HG03457 (cell line): ENCODE data around the gene CAMTA1.

ENCODE experiments used
- ATAC-seq: cut with Tn5 transposase; IDR thresholded peaks from one replicate; pipeline ENCODE4 v1.9.1; 2021; ENCODE audit warnings: moderate number of reproducible peaks; ENCODE audit not compliant: unreplicated experiment

CAMTA1 gene

DNA sequence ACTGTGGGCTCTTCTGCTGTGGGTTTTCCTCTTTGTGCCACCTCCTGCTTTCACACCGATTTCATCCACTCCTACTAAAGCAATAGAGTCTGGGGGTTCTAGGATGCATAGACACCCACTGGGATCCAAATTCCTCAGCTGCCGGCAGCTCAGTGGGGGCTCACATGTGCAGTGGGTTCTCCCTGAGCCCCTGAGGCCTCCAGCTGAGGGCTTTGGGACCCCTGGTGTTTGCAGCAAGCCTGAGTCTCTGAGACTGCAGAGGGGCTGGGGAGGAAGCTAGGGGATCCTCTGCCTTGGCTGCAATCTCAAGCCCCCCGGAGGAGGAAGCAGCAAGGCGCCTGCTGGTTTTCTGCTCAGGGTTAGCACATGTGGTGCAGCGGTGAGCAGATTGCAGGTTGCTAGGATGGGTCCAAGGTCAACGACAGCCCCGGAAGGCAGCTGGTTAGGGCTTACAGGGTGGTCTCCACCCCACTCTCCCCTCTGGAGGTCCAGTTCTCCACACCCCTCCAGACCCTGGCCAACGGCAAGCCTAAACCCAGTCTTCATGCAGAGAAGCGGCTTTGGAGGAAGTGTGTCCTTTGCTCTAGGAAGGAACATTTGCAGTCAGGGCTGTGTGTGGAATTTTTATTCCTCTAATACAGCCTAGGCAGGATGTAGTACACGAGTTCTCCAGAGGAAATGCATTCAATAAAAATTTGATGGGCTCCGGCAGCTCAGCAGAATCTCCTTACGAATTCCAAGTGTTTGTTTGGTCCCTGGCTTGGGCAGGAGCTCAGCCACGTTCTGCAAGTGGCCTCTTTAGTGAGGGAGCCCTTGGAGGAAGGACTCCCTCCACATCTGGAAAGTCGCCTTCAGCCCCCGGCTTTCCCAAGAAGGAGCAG lies 716.7 kb downstream of the CAMTA1 start:
- ATAC-seq: no peak

DNA sequence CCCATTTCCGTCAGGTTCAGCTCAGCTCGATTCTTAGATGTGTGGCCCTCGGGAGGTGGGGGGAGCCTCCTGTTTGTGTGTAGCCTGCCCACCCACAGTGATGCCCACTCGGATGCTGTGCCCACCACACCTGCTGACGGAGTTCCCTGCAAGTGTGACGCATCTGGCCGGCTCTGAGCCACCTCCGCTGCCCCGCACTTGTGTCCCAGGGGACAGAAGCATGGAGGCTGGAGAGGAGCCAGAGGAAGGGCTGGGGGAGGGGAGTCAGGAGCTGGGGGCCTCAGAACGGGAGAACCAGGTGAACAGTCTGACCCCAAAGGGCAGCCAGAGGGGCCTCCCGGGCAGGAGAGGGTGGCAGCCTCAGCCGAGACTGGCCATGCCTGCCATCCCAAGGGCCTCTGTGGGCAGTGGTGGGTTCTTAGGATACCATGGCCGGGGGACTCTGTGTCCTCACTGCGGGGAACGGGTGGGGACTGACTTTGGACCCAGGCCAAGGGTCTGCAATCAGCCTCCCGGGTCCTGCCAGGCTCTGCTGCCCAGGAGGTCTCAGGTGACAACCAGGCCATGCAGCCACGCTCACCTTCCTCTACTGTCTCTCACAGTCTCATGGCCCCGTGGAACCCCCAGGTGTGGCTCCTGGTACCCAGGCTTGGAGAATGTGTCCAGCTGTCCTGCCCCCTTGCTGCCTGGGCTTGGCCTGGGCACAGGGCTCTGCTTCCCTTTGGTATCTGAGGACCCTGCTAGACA lies 718.6 kb downstream of the CAMTA1 start:
- no peak for ATAC-seq

DNA sequence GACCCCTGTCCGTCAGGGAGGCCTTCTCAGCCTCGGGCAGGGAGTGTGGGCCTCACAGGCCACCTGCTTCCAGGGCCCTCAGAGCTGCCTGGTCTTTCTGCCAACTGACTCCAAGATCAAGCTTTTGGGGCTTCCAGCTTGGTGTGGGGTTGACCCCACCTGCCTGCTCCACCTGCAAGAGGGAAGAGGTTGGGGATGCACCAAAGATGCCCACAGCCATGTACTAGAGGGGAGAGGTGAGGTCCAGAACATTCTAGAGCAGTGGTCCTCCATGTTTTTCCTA lies 719.1 kb downstream of the CAMTA1 start:
- no peak for ATAC-seq

DNA sequence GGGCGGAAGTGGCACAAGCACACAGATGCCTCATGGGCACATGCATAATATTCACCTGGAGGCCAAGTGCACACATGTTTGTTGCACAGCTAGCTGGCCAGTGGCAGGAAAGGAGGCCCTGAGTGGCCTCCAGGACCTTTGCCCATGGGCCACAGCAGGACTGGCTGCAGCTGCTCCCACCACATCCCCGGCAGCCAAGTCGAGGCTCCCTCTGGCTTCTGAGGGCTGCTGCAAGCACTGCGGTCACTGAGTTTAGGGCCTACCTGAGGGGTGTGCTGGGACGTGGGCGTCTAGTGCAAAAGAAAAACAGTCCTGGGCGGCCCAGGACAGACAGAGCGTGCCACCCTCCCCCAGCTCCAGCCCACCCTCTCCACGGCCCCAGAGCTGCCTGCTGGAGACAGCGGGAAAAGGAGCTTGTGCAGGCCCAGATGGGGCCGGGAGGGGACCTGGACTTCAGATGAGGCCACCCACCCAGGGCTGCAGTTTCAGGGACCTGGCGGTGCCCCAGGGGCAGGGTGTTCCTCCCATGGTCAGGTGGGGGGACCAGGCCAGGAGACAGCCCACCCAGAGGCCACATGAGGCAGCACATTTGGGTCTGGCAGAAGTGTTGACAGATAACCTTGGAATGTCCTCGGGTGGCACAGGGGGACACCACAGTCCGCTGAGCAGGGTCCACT lies 720.0 kb downstream of the CAMTA1 start:
- ATAC-seq: no peak

DNA sequence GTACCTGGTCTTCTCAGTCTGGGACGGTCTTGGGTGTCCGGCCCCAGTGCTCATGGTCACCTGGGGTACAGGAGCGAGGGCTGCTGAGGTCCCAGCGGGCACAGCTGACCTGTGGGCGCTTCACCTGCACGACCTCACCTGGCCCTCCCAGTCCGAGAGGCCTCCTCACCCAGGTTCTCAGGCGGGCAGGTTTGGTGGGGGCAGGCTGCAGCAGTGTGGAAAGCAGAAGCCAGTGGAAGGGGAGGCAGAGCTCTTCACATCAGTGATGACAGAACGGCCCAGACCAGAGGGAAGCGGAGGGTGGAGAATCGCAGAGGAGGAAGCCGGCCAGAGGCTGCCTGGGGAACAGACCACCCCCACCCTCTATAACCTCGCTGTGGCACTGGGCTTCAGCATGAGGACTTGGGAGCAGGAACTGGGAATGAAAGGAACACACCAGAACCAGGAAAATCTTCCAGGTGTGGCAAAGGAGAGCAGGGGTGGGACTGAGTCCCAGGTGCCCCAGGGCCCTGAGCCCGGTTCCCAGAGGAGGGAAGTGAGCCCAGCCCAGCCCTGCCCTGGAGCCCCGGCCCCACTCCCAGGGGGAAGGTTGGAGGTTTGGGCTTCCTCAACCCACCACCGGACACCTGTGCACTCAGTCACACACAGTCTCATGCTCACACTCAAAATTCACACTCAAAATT lies 720.7 kb downstream of the CAMTA1 start:
- no peak for ATAC-seq

DNA sequence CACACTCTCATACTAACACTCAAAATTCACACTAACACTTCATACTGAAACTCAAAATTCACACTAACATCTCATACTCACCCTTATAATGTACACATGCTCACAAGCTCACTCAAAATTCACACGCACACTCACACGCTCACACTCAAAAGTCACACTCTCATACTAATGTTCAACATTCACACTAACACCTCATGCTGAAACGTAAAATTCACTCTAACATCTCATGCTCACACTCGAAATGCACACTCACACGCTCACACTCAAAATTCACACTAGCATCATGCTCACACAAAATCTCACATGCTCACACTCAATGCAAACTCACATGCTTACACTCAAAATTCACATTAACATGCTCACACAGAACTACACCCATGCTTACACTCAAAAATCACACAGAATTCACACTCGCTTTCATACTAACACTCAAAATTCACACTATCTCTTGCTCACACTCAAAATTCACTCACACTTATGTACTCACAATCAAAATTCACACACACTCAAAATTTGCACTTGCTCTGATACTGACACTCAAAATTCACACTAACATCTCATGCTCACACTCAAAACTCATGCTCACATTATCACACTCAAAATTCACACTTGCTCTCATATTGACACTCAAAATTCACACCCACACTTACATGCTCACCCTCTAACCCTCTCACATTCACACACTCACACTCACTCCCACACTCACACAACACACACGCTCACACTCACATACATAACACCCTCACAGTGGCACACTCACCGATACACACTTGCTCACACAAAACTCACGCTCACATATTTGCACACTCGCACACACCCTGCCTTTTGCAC lies 721.4 kb downstream of the CAMTA1 start:
- ATAC-seq: no peak

DNA sequence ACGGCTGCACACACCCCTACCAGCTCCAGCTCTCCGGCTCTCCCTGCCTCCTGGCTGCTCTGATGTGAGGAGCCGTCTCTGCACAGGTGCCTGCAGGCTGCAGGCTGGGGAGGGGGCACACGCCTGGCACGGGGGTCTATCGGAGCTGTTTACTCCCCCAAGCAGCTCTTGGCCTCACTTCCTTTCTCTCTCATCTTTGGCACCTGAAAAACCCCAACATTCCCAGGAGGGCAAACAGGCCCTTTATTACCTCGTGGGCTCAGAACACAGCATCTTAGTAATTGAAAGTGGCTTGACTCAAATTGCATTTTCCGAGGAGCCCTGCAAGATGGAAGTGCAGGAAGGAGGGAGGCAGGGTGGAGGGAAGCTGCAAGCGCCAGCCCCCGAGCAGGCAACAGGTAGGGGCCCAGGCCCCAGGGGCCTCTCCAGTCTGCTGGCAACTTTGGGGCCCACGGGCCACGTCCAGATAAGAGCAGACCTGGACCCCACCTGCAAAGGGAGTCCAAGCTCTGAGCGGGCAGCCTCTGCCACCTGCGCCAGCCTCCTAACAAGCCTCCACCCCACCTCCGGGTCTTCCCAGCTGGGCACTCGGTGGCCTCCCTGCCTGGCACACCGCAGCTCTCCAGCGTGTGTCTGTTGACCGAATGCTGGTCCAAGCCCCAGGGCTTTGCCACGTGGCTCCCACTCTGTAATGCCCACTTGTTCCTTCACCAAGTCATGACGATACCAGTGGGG lies 722.2 kb downstream of the CAMTA1 start:
- ATAC-seq: no peak

DNA sequence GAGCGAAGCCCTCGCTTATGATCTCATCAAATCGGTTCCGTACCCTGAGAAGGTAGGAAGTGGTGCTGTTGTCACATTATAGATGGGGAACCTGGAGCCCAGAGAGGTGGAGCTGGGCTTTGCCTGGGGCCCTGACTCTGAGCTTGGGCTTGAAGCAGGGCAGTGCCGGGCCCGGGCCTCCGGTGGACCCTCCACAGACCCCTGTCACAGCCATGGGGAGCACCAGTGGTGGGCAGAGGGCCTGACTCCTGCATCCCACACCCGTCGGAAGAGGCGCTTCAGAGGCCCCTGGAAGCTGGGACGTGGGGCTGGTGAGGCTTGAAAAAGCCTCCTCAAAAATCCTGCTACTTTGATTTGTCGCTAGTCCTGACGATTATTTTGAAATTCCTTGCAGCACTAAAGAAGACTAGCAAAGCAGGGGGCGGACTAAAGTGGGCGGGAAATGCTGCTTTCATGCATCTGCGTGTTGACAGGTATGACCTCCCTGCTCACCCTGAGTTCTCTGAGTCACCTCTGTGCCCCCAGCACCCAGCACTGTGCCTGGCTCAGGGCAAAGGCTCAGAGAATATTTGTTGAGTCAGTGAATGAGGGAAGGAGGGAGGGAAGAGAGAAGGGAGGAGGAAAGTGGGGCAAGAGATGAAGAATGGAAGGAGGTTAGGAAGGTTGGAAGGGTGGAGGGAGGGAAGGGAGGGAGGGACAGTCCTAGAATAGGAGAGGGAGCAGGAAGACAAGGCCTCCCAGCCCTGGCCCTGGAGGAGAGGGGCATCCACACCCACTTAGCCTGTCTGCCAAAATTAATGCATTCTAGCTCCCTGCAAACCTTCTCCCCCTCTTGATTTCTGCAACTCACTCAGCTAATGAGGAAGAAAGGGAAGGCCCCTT lies 723.0 kb downstream of the CAMTA1 start:
- no peak for ATAC-seq

DNA sequence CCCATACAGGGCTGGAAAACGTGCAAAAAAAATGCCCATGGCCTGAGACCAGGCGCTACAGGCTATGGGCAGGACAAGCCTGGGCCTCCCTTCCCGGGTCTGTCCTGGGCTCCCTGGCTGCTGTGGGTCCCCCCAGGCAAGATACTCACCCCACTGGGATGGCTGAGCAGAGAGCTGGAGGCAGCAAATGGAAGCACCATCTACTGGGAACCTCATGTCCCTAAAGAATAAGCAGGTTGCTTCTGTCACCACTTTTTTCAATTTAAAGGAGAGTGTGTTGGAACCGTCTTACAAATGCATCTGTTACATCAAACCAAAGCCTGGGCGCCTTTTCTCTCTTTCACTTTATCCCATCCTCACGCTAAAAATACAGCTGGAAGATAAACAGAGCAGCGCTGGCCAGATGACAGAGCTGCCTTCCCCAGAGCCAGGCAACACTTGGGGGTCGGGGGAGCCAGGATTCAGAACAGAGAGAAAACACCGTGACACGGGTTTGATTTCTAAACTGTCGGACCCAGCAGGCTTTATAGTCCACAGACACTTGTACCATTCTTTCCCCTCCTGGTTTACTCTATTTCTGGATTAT lies 723.8 kb downstream of the CAMTA1 start:
- no peak for ATAC-seq

DNA sequence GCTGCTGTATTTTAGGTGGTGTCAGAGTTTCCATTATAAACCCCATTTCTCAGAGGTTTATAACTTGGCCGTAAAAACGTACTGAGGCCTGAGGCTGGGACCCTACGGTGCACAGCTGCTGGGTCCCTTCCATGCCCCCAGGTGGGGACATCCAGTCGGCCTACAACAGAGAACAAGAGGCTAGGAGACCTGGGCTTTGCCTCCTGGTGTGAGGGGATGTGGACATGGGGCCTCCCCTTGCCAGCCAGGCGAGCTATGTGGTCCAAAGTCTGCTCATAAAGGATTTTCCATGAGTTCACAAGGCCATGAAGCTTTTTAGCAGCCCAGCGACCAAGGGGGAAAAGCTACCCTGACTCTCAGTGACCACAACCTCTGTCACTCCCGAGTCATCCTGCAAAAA lies 724.3 kb downstream of the CAMTA1 start:
- no peak for ATAC-seq

DNA sequence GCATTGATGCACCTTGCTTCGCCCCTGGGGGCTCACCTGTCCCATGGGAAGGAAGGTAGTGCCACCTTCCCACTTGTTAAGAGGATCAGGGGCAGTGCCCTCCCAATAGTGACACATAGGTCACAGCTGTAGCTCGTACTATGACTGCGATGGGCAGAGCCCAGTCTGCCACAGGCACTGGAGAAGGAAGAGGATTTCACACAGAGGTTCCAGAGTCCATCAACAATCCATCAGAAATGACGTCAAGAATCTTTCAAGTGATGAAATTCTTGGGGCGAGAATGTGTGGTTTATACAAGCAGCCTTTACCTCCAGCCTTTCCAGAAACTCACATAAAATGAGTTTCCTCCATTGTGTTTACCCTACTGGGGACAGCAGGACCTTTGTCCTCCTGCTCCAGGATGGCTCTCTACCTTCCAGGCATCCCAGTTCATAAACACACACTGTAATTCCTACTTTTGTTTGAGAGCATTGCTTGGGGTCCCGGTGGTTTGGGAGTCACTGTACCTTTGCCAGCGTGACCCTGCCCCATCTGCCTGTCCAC lies 725.2 kb downstream of the CAMTA1 start:
- no peak for ATAC-seq

DNA sequence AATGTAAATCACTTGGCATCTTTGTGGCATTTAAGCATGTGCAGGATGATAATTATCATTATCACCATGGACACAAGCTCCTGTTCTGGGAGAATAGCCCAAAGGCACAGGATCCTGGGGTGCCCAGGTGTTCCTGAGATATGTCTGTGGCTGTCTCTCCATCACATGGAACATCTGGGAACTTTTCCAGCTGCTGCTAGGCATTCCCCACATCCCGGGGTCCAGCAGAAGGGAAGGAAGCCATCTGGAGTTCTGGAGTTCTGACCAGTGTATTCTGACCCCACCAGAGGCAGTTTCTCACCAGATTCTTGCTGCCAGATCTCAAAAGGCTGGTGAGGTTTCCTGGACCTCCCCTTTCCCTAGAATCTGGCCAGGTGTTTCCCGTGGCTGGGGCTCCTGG lies 726.1 kb downstream of the CAMTA1 start:
- no peak for ATAC-seq

DNA sequence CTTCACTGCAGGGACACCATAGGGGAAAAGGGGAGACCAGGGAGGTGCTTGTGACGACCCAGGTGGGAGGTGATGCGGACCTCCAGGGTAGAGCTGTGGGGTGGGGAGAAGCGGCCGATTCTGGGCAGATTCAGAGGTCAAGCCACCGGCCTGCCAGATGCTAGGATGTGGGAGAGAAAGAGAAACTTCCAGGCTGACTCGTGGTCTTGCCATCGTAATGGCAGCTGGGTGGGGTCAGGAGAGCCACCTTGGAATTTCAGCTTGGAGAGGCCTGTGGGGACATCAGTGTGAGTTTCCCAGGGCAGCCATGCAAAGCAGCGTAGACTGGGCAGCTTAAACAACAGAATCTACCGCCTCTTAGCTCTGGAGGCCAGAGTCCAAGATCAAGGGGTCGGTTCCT lies 727.8 kb downstream of the CAMTA1 start:
- ATAC-seq: no peak

DNA sequence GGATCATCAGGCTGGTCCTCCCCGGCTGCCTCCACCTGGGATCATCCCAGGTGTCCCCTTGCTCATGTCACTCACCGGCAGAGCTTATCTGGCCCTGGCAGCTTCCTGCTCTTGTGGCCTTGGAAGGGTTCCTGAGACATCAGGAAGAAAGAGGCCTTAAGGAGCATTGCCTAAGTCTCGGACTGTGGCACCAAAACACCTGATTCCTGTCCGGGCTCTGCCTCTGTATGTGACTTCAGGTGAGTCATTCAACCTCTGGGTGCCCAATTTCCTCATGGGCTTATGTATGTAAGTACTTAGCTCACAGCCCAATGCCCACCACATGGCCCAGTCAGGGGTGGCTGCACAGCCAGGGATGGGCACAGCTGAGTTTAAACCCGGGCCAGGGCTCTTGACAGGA lies 729.9 kb downstream of the CAMTA1 start:
- no peak for ATAC-seq

DNA sequence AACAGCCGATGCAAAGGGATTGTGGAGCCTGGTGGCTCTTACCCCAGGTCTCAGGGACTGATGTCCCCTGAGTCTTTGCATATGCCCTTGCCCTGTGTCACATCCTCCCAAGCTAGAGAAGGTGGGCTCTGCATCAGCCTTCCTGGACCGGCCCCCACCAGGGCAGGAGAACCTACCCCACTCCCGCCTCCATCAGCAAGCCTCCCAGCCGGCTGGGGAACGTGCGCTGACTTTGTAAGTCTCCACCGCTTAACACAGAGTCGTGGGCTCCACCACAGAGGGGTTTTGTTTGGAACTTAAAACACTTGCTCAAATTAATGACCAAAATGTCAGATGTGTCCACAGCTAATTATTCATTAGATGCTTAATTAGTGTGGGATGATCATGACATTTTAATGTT lies 730.6 kb downstream of the CAMTA1 start:
- ATAC-seq: no peak

DNA sequence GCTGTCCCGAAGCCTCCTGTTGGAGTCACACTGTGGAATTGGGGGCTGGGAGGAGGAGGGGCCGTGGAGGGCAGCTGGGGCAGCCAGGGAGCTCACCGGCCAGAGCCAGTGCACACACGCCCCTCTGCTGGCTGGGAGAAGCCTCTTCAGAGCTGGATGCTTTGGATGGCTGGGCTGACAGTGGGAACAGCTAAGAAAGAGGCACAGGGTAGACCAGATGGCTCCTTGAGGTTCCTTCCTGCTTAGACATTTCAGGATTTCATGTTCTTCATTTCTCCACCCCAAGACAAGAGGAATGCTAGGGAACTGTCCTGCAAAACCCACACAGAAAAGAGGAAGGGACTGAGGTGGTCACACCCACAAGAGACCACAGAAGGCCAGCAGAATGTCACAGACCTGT lies 731.1 kb downstream of the CAMTA1 start:
- no peak for ATAC-seq

DNA sequence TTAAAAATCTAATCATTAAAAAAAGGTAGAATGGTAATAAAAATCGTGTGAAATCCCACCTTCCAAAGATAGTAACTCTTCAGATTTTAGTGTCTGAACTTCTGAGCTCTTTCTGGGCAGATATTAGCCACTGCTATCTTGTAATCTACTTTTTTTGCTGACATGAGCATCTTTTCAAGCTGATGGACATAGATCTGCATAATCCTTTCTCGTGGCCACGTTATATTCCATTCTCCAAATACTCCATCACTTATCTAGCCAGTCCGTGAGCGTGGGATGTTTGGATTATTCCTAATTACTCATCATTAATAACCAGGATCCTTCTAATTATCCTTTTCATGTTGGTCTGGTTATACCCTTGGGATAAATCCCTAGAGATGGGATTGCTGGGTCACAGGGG lies 731.7 kb downstream of the CAMTA1 start:
- ATAC-seq: no peak

DNA sequence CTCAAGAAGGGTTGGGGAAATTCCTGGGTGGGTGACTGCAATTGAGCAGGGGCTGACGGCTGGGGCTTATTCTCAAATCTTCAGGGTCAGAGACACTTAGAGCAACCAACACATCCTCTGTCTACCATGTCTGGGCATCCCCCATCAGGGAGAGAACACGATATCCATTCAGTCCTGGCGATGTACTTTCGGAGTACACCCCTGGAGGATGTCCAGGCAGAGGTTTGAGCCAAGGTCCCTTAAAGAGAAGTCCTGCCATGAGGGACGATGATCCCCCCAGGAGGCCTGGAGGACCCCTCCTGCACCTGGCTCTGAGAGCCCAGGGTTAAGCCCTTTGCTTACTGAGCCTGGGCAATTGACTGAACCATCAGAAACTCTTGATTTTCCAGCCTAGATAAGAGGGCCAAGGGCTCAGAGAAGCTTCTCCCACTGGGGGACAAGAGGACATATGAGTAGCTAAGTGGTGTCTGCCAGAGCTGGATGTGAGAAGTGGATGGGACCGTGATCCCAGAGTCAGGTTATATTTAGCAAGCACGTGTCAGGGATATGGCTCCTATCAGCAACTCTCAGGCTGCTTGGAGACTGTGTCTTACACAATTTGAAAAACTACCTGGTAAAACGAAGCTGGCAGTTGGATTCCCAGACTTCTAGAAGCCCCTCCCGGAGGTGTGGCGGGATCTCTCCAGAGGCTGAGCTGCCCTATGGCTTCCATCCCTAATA lies 732.5 kb downstream of the CAMTA1 start:
- no peak for ATAC-seq
